ENCODE results near the gene SERPINE1. TPM values are rescaled to one million over a fixed set of nuclear protein-coding genes. Genes with fewer than 3 reads are reported as not detected.

The SERPINE1 gene
- total and polyA plus RNA-seq, 2 of the 13 experiments (the other 11 are each of a cell fraction or from before 2014, with no cell fraction given) = 21.2 to 1,576 TPM

DNA sequence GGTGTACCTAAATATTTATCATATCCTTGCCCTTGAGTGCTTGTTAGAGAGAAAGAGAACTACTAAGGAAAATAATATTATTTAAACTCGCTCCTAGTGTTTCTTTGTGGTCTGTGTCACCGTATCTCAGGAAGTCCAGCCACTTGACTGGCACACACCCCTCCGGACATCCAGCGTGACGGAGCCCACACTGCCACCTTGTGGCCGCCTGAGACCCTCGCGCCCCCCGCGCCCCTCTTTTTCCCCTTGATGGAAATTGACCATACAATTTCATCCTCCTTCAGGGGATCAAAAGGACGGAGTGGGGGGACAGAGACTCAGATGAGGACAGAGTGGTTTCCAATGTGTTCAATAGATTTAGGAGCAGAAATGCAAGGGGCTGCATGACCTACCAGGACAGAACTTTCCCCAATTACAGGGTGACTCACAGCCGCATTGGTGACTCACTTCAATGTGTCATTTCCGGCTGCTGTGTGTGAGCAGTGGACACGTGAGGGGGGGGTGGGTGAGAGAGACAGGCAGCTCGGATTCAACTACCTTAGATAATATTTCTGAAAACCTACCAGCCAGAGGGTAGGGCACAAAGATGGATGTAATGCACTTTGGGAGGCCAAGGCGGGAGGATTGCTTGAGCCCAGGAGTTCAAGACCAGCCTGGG, 11.4 kb downstream of the SERPINE1 start (continued):
- TF ChIP-seq MYC (CRISPR knock-in tag; IDR thresholded peaks at IDR 0.05; ENCODE audit: borderline replicate concordance) = peak; percentile 42; the same call in 1 of the 2 replicates
- TF ChIP-seq PAX8 (CRISPR knock-in tag; IDR thresholded peaks at IDR 0.05; ENCODE audit: borderline replicate concordance) = no peak
- peak; percentile 94 for TF ChIP-seq JUND (CRISPR knock-in tag; IDR thresholded peaks at IDR 0.05)
- TF ChIP-seq, protein P1, sequence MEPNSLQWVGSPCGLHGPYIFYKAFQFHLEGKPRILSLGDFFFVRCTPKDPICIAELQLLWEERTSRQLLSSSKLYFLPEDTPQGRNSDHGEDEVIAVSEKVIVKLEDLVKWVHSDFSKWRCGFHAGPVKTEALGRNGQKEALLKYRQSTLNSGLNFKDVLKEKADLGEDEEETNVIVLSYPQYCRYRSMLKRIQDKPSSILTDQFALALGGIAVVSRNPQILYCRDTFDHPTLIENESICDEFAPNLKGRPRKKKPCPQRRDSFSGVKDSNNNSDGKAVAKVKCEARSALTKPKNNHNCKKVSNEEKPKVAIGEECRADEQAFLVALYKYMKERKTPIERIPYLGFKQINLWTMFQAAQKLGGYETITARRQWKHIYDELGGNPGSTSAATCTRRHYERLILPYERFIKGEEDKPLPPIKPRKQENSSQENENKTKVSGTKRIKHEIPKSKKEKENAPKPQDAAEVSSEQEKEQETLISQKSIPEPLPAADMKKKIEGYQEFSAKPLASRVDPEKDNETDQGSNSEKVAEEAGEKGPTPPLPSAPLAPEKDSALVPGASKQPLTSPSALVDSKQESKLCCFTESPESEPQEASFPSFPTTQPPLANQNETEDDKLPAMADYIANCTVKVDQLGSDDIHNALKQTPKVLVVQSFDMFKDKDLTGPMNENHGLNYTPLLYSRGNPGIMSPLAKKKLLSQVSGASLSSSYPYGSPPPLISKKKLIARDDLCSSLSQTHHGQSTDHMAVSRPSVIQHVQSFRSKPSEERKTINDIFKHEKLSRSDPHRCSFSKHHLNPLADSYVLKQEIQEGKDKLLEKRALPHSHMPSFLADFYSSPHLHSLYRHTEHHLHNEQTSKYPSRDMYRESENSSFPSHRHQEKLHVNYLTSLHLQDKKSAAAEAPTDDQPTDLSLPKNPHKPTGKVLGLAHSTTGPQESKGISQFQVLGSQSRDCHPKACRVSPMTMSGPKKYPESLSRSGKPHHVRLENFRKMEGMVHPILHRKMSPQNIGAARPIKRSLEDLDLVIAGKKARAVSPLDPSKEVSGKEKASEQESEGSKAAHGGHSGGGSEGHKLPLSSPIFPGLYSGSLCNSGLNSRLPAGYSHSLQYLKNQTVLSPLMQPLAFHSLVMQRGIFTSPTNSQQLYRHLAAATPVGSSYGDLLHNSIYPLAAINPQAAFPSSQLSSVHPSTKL (CRISPR knock-in tag; IDR thresholded peaks at IDR 0.05) = peak; percentile 70
- TF ChIP-seq RBFOX2 (IDR thresholded peaks at IDR 0.05; ENCODE audit: low read depth, low read length) = no peak
- no peak for TF ChIP-seq DNMT3B (CRISPR knock-in tag; conservative IDR thresholded peaks at IDR 0.05)
- TF ChIP-seq ZNF589 (CRISPR knock-in tag; conservative IDR thresholded peaks at IDR 0.05) = 0 out of 2 replicates have a peak, but pooled peaks have one; percentile 25
- TF ChIP-seq ARNTL (CRISPR knock-in tag; IDR thresholded peaks at IDR 0.05) = peak; percentile 95
- TF ChIP-seq IKZF4 (CRISPR knock-in tag; IDR thresholded peaks at IDR 0.05; ENCODE audit: borderline replicate concordance, low read depth, not compliant biosample characterization) = no peak
- TF ChIP-seq XBP1 (CRISPR knock-in tag; IDR thresholded peaks at IDR 0.05) = no peak
- TF ChIP-seq ZNF724P (CRISPR knock-in tag; IDR thresholded peaks at IDR 0.05; ENCODE audit: borderline replicate concordance) = 0 out of 2 replicates have a peak, but pooled peaks have one; percentile 30
- TF ChIP-seq ZBTB7B (CRISPR knock-in tag; IDR thresholded peaks at IDR 0.05) = peak; percentile 84
- TF ChIP-seq ZNF317 (CRISPR knock-in tag; IDR thresholded peaks at IDR 0.05) = peak; percentile 62
- 0 out of 2 replicates have a peak, but pooled peaks have one; percentile 48 for TF ChIP-seq TP53 (CRISPR knock-in tag; conservative IDR thresholded peaks at IDR 0.05)
- TF ChIP-seq ELF3 (CRISPR knock-in tag; IDR thresholded peaks at IDR 0.05) = peak; percentile 68; the same call in 1 of the 2 replicates
- TF ChIP-seq, protein P2, sequence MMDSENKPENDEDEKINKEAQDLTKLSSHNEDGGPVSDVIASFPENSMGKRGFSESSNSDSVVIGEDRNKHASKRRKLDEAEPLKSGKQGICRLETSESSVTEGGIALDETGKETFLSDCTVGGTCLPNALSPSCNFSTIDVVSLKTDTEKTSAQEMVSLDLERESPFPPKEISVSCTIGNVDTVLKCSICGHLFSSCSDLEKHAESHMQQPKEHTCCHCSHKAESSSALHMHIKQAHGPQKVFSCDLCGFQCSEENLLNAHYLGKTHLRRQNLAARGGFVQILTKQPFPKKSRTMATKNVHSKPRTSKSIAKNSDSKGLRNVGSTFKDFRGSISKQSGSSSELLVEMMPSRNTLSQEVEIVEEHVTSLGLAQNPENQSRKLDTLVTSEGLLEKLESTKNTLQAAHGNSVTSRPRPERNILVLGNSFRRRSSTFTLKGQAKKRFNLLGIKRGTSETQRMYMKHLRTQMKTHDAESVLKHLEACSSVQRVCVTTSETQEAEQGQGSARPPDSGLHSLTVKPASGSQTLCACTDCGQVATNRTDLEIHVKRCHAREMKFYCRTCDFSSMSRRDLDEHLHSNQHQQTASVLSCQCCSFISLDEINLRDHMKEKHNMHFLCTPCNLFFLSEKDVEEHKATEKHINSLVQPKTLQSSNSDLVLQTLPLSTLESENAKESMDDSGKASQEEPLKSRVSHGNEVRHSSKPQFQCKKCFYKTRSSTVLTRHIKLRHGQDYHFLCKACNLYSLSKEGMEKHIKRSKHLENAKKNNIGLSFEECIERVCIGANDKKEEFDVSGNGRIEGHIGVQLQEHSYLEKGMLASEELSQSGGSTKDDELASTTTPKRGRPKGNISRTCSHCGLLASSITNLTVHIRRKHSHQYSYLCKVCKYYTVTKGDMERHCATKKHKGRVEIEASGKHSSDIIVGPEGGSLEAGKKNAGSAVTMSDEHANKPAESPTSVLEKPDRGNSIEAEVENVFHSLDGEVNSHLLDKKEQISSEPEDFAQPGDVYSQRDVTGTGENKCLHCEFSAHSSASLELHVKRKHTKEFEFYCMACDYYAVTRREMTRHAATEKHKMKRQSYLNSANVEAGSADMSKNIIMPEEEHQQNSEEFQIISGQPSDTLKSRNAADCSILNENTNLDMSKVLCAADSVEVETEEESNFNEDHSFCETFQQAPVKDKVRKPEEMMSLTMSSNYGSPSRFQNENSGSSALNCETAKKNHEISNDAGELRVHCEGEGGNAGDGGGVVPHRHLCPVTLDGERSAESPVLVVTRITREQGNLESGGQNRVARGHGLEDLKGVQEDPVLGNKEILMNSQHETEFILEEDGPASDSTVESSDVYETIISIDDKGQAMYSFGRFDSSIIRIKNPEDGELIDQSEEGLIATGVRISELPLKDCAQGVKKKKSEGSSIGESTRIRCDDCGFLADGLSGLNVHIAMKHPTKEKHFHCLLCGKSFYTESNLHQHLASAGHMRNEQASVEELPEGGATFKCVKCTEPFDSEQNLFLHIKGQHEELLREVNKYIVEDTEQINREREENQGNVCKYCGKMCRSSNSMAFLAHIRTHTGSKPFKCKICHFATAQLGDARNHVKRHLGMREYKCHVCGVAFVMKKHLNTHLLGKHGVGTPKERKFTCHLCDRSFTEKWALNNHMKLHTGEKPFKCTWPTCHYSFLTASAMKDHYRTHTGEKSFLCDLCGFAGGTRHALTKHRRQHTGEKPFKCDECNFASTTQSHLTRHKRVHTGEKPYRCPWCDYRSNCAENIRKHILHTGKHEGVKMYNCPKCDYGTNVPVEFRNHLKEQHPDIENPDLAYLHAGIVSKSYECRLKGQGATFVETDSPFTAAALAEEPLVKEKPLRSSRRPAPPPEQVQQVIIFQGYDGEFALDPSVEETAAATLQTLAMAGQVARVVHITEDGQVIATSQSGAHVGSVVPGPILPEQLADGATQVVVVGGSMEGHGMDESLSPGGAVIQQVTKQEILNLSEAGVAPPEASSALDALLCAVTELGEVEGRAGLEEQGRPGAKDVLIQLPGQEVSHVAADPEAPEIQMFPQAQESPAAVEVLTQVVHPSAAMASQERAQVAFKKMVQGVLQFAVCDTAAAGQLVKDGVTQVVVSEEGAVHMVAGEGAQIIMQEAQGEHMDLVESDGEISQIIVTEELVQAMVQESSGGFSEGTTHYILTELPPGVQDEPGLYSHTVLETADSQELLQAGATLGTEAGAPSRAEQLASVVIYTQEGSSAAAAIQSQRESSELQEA (CRISPR knock-in tag; IDR thresholded peaks at IDR 0.05; ENCODE audit: not compliant biosample characterization) = no peak

Data from HepG2 (cell line).